A549 (cell line): ENCODE measurements around the gene FAS. TPM values are rescaled to one million over a fixed set of nuclear protein-coding genes. Genes with fewer than 3 reads are reported as not detected.

Experiments
- ATAC-seq, 2 experiments: fragments of 200-7000 bp in 1 of 2; fragments of >200 bp in 1 of 2; cut with Nextera tagmentation in 1 of 2; cut with Tn5 transposase in 1 of 2; 3 replicates each; pipeline versions ENCODE4 v1.8.0 to v1.9.1; 2018 to 2020; ENCODE audit warnings: mild to moderate bottlenecking in 1 of 2, moderate library complexity in 1 of 2
- CTCF ChIA-PET: fragments of 300-600 bp; sonication (Branson Sonifier 250); formaldehyde crosslinking; extraction: SDS; loops from one replicate; lab custom pipeline; 2021; ENCODE audit warnings: antibody characterized with exemption, inconsistent platforms; lab: Yijun Ruan, JAX
- POLR2A ChIA-PET: fragments of 350-600 bp; formaldehyde crosslinking; extraction: SDS; loops from one replicate; lab custom pipeline; 2021; ENCODE audit warnings: antibody characterized with exemption, inconsistent platforms; lab: Yijun Ruan, JAX
- DNase-seq, 2 experiments: peaks; one replicate each; pipeline versions ENCODE4 v3.0.0 to v3.0.0-alpha.2; 2011 to 2016; ENCODE audit warnings: low read depth in 1 of 2, low spot score in 1 of 2
- FAIRE-seq: peaks from 2 replicates; lab custom pipeline; 2011; peaks lifted over from hg19 to GRCh38; lab: Jason Lieb, UNC
- H3K27ac ChIP-seq, 2 experiments: fragments of >200 bp; sonication (Bioruptor Twin); formaldehyde crosslinking; 3 replicates each; pipeline ENCODE4 v1.5.1; 2016 to 2017
- H3K4me1 ChIP-seq: fragments of >200 bp; sonication (Bioruptor Twin); formaldehyde crosslinking; 3 replicates; pipeline ENCODE4 v1.6.1; 2016
- H3K4me2 ChIP-seq: fragments of >200 bp; sonication (Bioruptor Twin); formaldehyde crosslinking; 3 replicates; pipeline ENCODE4 v1.6.1; 2016
- H3K4me3 ChIP-seq: fragments of >200 bp; sonication (Bioruptor Twin); formaldehyde crosslinking; 3 replicates; pipeline ENCODE4 v1.5.1; 2016
- H3K9me3 ChIP-seq: fragments of >200 bp; sonication (Bioruptor Twin); formaldehyde crosslinking; 3 replicates; pipeline ENCODE4 v1.6.1; 2016
- CBX2 ChIP-seq: fragments of 200-600 bp; sonication (generic); IDR thresholded peaks from 2 replicates; pipeline ENCODE4 v1.6.1; 2016; ENCODE audit warnings: low read depth, mild to moderate bottlenecking, borderline replicate concordance
- CBX8 ChIP-seq: fragments of 200-600 bp; sonication (generic); IDR thresholded peaks from 2 replicates; pipeline ENCODE4 v1.6.1; 2016
- CEBPB ChIP-seq, 2 experiments: fragments of >200 bp in 1 of 2; sonication (Bioruptor Twin) in 1 of 2; formaldehyde crosslinking in 1 of 2; IDR thresholded peaks; 2 replicates each; pipeline ENCODE4 v1.6.1; 2012 to 2016
- EP300 ChIP-seq, 2 experiments: fragments of >200 bp; sonication (Bioruptor Twin); formaldehyde crosslinking; IDR thresholded peaks; 2 replicates in 1 of 2; 3 replicates in 1 of 2; pipeline ENCODE4 v1.6.1; 2016 to 2017
- ESRRA ChIP-seq: fragments of 150-350 bp; IDR thresholded peaks from 2 replicates; pipeline ENCODE4 v1.6.1; 2014; ENCODE audit warnings: mild to moderate bottlenecking, low read length, borderline replicate concordance
- NFE2L2 ChIP-seq: fragments of 150-350 bp; conservative IDR thresholded peaks from 2 replicates; pipeline ENCODE4 v1.6.1; 2014; ENCODE audit warnings: low read length
- NPAS2 ChIP-seq: fragments of 250-450 bp; sonication (Bioruptor Pico); IDR thresholded peaks from 2 replicates; pipeline ENCODE4 v1.8.0; 2022; ENCODE audit warnings: mild to moderate bottlenecking, moderate library complexity, borderline replicate concordance
- NR3C1 ChIP-seq: fragments of >200 bp; sonication (Bioruptor Twin); formaldehyde crosslinking; IDR thresholded peaks from 3 replicates; pipeline ENCODE4 v1.6.1; 2017
- POLR2A ChIP-seq: IDR thresholded peaks from 2 replicates; pipeline ENCODE4 v1.6.1; 2012; ENCODE audit warnings: mild to moderate bottlenecking, low read length
- RNF2 ChIP-seq: fragments of 200-600 bp; sonication (generic); IDR thresholded peaks from 2 replicates; pipeline ENCODE4 v1.6.1; 2016; ENCODE audit warnings: low read depth, mild to moderate bottlenecking, antibody characterized with exemption, moderate library complexity, borderline replicate concordance
- SMC3 ChIP-seq: fragments of >200 bp; sonication (Bioruptor Twin); formaldehyde crosslinking; IDR thresholded peaks from 3 replicates; pipeline ENCODE4 v1.6.1; 2018; ENCODE audit warnings: inconsistent platforms
- ZNF302 ChIP-seq: fragments of 250-450 bp; sonication (Bioruptor Pico); IDR thresholded peaks from 2 replicates; pipeline ENCODE4 v1.9.0; 2021; ENCODE audit warnings: inconsistent platforms, mild to moderate bottlenecking, moderate library complexity
- WGBS: methylation state at CpG from one replicate; pipeline ENCODE4 v1.1.6; 2017; ENCODE audit errors: missing lambda C conversion rate; 5-methylcytosine and 5-hydroxymethylcytosine counted together
- polyA plus RNA-seq, 4 experiments: library from polyadenylated mRNA; depleted of rRNA in 3 of 4; stranded (reverse); fragments of >200 nt; fragmentation: RNase III in 1 of 4; extraction: RNeasy Plus Mini Kit Qiagen cat#74134 plus additional on column Dnase treatment in 1 of 4; gene quantifications; 2 replicates in 3 of 4; 3 replicates in 1 of 4; pipeline ENCODE4 v1.2.3, GENCODE V29; 2011 to 2017
- small RNA-seq, 6 experiments: library from RNA; depleted of rRNA; stranded (forward); fragments of <200 nt; gene quantifications; one replicate each; pipeline ENCODE3, GENCODE V24; 2012
- TF ChIP-seq, protein P1 (sequence below): fragments of >200 bp; sonication (Bioruptor Twin); formaldehyde crosslinking; IDR thresholded peaks from 3 replicates; pipeline ENCODE4 v1.5.1; 2016
- TF ChIP-seq, protein P2 (sequence below): fragments of >200 bp; sonication (Bioruptor Twin); formaldehyde crosslinking; IDR thresholded peaks from 2 replicates; pipeline ENCODE4 v1.6.1; 2016
- TF ChIP-seq, protein P3 (sequence below): fragments of 250-450 bp; sonication (Bioruptor Pico); IDR thresholded peaks from 2 replicates; pipeline ENCODE4 v1.5.0; 2020; ENCODE audit warnings: low read depth, mild to moderate bottlenecking, moderate library complexity
- TF ChIP-seq, protein P4 (sequence below): IDR thresholded peaks from 2 replicates; pipeline ENCODE4 v1.6.1; 2012

The FAS gene
- polyA plus RNA-seq, 2 of the 4 experiments (the other 2 are of a cell fraction) = 21.0 to 29.5 TPM

DNA sequence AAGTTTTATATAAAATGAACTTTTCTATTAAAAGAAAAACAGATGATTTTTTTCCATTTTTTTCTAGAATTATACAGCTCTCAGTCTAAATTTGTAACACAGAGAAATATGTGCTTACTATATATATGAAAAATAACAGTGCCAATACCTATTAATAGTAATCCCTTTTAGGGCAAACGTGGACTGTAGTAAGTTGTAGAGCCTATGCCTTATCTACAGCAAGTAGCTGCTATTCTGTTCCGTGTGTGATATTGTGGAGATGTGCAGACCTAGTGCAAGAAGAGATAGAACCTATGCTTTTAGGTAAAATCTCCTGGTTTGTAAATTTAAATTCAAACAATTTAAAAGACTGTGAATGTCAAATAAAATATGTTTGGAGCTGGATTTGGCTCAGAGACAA lies 72.9 kb downstream of the FAS start:
- H3K4me2 ChIP-seq = no peak overlapping the region
- TF ChIP-seq ESRRA (no peak), POLR2A (no peak), NFE2L2 (no peak), CBX2 (no peak), ZNF302 (CRISPR knock-in tag) (no peak), NPAS2 (CRISPR knock-in tag) (no peak), CBX8 (no peak), NR3C1 (no peak)
- TF ChIP-seq, protein P1, sequence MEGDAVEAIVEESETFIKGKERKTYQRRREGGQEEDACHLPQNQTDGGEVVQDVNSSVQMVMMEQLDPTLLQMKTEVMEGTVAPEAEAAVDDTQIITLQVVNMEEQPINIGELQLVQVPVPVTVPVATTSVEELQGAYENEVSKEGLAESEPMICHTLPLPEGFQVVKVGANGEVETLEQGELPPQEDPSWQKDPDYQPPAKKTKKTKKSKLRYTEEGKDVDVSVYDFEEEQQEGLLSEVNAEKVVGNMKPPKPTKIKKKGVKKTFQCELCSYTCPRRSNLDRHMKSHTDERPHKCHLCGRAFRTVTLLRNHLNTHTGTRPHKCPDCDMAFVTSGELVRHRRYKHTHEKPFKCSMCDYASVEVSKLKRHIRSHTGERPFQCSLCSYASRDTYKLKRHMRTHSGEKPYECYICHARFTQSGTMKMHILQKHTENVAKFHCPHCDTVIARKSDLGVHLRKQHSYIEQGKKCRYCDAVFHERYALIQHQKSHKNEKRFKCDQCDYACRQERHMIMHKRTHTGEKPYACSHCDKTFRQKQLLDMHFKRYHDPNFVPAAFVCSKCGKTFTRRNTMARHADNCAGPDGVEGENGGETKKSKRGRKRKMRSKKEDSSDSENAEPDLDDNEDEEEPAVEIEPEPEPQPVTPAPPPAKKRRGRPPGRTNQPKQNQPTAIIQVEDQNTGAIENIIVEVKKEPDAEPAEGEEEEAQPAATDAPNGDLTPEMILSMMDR = no peak
- TF ChIP-seq, protein P2, sequence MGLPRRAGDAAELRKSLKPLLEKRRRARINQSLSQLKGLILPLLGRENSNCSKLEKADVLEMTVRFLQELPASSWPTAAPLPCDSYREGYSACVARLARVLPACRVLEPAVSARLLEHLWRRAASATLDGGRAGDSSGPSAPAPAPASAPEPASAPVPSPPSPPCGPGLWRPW = no peak
- TF ChIP-seq, protein P3, sequence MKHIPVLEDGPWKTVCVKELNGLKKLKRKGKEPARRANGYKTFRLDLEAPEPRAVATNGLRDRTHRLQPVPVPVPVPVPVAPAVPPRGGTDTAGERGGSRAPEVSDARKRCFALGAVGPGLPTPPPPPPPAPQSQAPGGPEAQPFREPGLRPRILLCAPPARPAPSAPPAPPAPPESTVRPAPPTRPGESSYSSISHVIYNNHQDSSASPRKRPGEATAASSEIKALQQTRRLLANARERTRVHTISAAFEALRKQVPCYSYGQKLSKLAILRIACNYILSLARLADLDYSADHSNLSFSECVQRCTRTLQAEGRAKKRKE = no peak
- TF ChIP-seq, protein P4, sequence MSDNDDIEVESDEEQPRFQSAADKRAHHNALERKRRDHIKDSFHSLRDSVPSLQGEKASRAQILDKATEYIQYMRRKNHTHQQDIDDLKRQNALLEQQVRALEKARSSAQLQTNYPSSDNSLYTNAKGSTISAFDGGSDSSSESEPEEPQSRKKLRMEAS = no peak
- ATAC-seq (no peak), FAIRE-seq (no peak), DNase-seq (no peak)
- no peak overlapping the region for H3K27ac ChIP-seq
- 36% methylated on average over 2 of the region's 2 CpGs for WGBS
- no peaks in the 10 kb centered on the region for H3K4me1 ChIP-seq
- H3K9me3 ChIP-seq = no peaks in the 10 kb centered on the region
- ChIA-PET POLR2A (no interaction called here), CTCF (no interaction called here)
- H3K4me3 ChIP-seq = no peak overlapping the region

DNA sequence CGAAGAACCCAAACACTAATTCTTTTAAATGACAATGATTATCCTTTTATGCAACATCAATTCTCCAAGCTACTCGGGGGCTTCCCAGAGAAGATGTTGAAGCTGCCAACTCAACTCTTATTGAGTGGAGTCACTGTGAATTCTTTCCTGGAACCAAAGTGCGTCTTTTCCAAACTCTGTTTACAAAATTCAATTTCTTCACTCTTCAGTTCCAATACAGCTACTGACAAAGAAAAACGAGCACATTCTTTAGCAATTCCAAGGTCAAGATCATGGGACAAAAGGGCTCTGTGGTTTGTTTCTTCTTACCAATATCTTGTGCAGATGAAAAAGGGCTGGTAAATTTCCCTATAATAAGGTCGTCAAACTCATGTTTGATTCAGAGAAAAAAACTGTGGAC lies 74.2 kb downstream of the FAS start:
- DNase-seq (no peak), FAIRE-seq (no peak), ATAC-seq (no peak)
- 23% methylated on average over 5 of the region's 5 CpGs for WGBS
- H3K27ac ChIP-seq = no peak overlapping the region
- H3K4me1 ChIP-seq = no peaks in the 10 kb centered on the region
- H3K4me2 ChIP-seq = no peak overlapping the region
- ChIA-PET CTCF (no interaction called here), POLR2A (no interaction called here)
- TF ChIP-seq RNF2 = no peak
- TF ChIP-seq, protein P3 = no peak
- TF ChIP-seq CEBPB (IDR thresholded peaks at IDR 0.05) = no peak
- no peak for TF ChIP-seq EP300 (IDR thresholded peaks at IDR 0.05)
- TF ChIP-seq SMC3 = no peak
- H3K4me3 ChIP-seq = no peak overlapping the region
- no peaks in the 10 kb centered on the region for H3K9me3 ChIP-seq

Small RNA genes lying within 50 kb of the gene (small RNA-seq; reads per million reads assigned to genes)
- gene MIR4679-2 (0 reads per million in 6 experiments), gene RF02116 (0 reads per million in 6 experiments)

Other genes starting within 250 kb of the FAS start
- gene LIPN, start 230.8 kb upstream of the FAS start, polyA plus RNA-seq (2011; rRNA removed) = not detected in 2 replicates
- gene LIPN, start 230.8 kb upstream of the FAS start, polyA plus RNA-seq (2017; fragmentation: RNase III; extraction: RNeasy Plus Mini Kit Qiagen cat#74134 plus additional on column Dnase treatment) = not detected in 3 replicates
- gene LIPM, start 188.1 kb upstream of the FAS start, polyA plus RNA-seq (2011; rRNA removed) = not detected in 2 replicates
- gene LIPM, start 188.1 kb upstream of the FAS start, polyA plus RNA-seq (2017; fragmentation: RNase III; extraction: RNeasy Plus Mini Kit Qiagen cat#74134 plus additional on column Dnase treatment) = not detected in 3 replicates
- gene ANKRD22, start 139.0 kb upstream of the FAS start, polyA plus RNA-seq (2011; rRNA removed) = 0.59 and 0.60 TPM in 2 replicates
- 0.29 to 0.53 TPM (median 0.43 TPM) in 3 replicates for gene ANKRD22, start 139.0 kb upstream of the FAS start, polyA plus RNA-seq (2017; fragmentation: RNase III; extraction: RNeasy Plus Mini Kit Qiagen cat#74134 plus additional on column Dnase treatment)
- gene STAMBPL1, start 110.6 kb upstream of the FAS start, polyA plus RNA-seq (2011; rRNA removed) = 28.9 and 32.1 TPM in 2 replicates
- 25.8 to 29.0 TPM (median 28.2 TPM) in 3 replicates for gene STAMBPL1, start 110.6 kb upstream of the FAS start, polyA plus RNA-seq (2017; fragmentation: RNase III; extraction: RNeasy Plus Mini Kit Qiagen cat#74134 plus additional on column Dnase treatment)
- gene ACTA2, start 38.0 kb upstream of the FAS start, polyA plus RNA-seq (2011; rRNA removed) = 15.0 and 22.6 TPM in 2 replicates
- gene ACTA2, start 38.0 kb upstream of the FAS start, polyA plus RNA-seq (2017; fragmentation: RNase III; extraction: RNeasy Plus Mini Kit Qiagen cat#74134 plus additional on column Dnase treatment) = 25.9 to 32.0 TPM (median 27.3 TPM) in 3 replicates
- 0.05 TPM in 1 of 2 replicates, not detected in the other for gene CH25H, start 216.5 kb downstream of the FAS start, polyA plus RNA-seq (2011; rRNA removed)
- not detected in 3 replicates for gene CH25H, start 216.5 kb downstream of the FAS start, polyA plus RNA-seq (2017; fragmentation: RNase III; extraction: RNeasy Plus Mini Kit Qiagen cat#74134 plus additional on column Dnase treatment)